RWPE1 (cell line): Measurements from ENCODE around the gene NANS.
A peak's percentile ranks its signal among the peaks of the same experiment; 100 is the strongest.
"Not testable (repeated sequence)": the region's sequence is repeated elsewhere in the genome, so short reads cannot be mapped to it uniquely, and the experiment has no call there.

Experiments
- CTCF ChIA-PET: fragments of 350-600 bp; sonication (Branson Sonifier 250); formaldehyde crosslinking; extraction: SDS; loops from one replicate; lab custom pipeline; 2021; lab: Yijun Ruan, JAX
- POLR2A ChIA-PET: fragments of 400-600 bp; formaldehyde crosslinking; extraction: SDS; loops from one replicate; lab custom pipeline; 2020; ENCODE audit warnings: antibody characterized with exemption; ENCODE audit not compliant: low non-redundant PET; lab: Yijun Ruan, JAX
- DNase-seq: peaks from one replicate; pipeline ENCODE4 v3.0.0; 2012; ENCODE audit warnings: low spot score
- H3K27ac ChIP-seq: fragments of 450-650 bp; 2 replicates; pipeline ENCODE4 v1.5.1; 2017
- CTCF ChIP-seq: fragments of 450-650 bp; conservative IDR thresholded peaks from 2 replicates; pipeline ENCODE4 v1.5.1; 2017; ENCODE audit warnings: low read depth, mild to moderate bottlenecking

The NANS gene

GRCh38 chr9:98010445-98010844 lies 46.1 kb upstream of the NANS start:
- TF ChIP-seq CTCF = no peak
- ChIA-PET CTCF (interaction anchor here (0.6 kb wide), 1 partner anchor 9 kb away, joined by 7 read pairs; no protein-coding TSS in a partner anchor), POLR2A (no interaction called here)
- DNase-seq = peak; percentile 56
- H3K27ac ChIP-seq = no peak overlapping the region

GRCh38 chr9:98011122-98011521 lies 45.4 kb upstream of the NANS start:
- CTCF ChIA-PET = interaction anchor here (0.6 kb wide), 1 partner anchor 10 kb away, joined by 7 read pairs; no protein-coding TSS in a partner anchor
- no peak for TF ChIP-seq CTCF
- no peak for DNase-seq
- POLR2A ChIA-PET = no interaction called here
- no peak overlapping the region for H3K27ac ChIP-seq

DNA sequence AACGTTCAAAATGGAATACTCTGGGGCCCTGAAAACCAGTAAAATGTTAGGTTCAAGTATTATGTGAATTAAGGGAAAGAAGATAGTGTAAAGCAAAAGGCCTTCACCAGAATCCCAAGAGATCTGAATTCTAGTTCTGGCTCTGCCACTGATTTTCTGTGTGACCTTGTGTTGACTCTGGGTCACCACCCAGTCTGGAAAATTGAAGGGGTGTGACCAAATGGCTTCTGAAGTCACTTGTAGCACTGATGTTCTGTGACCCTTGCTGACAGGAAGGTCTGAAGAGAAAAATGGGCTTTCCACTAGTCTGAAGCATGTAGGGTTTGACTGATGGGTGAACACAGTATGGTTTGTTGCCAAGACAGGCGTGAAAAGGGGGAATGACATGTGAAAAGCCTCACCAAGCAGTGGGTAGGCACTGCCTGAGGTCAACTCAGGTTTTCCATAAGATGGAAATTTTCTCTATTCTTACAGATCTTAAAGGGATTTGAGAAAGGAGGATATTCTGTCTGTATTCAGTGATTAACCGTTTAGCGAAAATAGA lies 40.3 kb upstream of the NANS start:
- DNase-seq = no peak
- ChIA-PET CTCF (interaction anchor here (0.7 to 1.6 kb wide), 2 partner anchors 18 to 72 kb away, joined by 3 read pairs; no protein-coding TSS in a partner anchor), POLR2A (no interaction called here)
- no peak for TF ChIP-seq CTCF
- H3K27ac ChIP-seq = no peak overlapping the region

- CTCF ChIA-PET = interaction anchor here (0.7 to 1.6 kb wide), 3 partner anchors 17 to 93 kb away, joined by 3 to 7 read pairs (median 4); no protein-coding TSS in a partner anchor
- TF ChIP-seq CTCF = no peak
- POLR2A ChIA-PET = interaction anchor here (0.6 kb wide), 1 partner anchor 21 kb away, joined by 3 read pairs; no protein-coding TSS in a partner anchor
- DNase-seq = no peak
- no peak overlapping the region for H3K27ac ChIP-seq
Observed at GRCh38 chr9:98017306-98017705, 39.2 kb upstream of the NANS start.

- CTCF ChIA-PET = interaction anchor here (1.0 kb wide), 1 partner anchor 15 kb away, joined by 3 read pairs; no protein-coding TSS in a partner anchor
- TF ChIP-seq CTCF = no peak
- DNase-seq = no peak
- POLR2A ChIA-PET = no interaction called here
- H3K27ac ChIP-seq = no peak overlapping the region
Observed at GRCh38 chr9:98018347-98018746, 38.2 kb upstream of the NANS start.

DNA sequence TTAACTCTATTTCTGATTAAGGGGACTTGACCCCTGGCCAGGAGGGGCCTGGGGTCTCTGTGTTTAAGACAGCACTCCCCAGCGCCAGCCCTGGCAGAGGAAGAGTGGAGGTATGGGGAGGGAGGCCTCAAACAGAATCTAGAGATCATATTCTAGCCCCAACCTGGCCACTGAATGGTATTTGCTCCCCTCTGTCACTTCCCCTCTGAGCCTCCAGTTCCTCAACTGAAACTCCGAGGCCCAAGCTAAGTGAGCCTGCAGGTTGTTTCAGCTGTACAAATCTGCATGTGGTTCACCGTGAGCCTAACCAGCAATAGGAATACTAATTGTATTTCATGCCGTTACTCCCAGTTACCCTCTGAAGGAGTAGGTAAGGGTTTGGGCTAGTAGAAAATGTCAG lies 37.4 kb upstream of the NANS start:
- peak overlapping the region; percentile 1 for H3K27ac ChIP-seq
- ChIA-PET POLR2A (interaction anchor here (0.5 kb wide), 1 partner anchor 13 kb away, joined by 4 read pairs; no protein-coding TSS in a partner anchor), CTCF (interaction anchor here (1.0 kb wide), 1 partner anchor 16 kb away, joined by 3 read pairs; no protein-coding TSS in a partner anchor)
- no peak for DNase-seq
- no peak for TF ChIP-seq CTCF

GRCh38 chr9:98019869-98020268 lies 36.7 kb upstream of the NANS start:
- H3K27ac ChIP-seq, CTCF ChIA-PET, DNase-seq: not testable (repeated sequence)
- POLR2A ChIA-PET = interaction anchor here (0.5 to 1.2 kb wide), 2 partner anchors 14 to 36 kb away, joined by 4 read pairs; partner anchors contain the start of gene NANS
